Nephron (organoid): ENCODE results near the gene MDFIC2.

Source experiments
- H3K27ac Mint-ChIP-seq, 3 experiments: 2 replicates each; pipeline ENCODE4 v1.8.0; 2020; ENCODE audit warnings: mixed read lengths in 3 of 3, mild to moderate bottlenecking in 2 of 3, moderate library complexity in 1 of 3
- H3K27me3 Mint-ChIP-seq: 2 replicates; pipeline ENCODE4 v1.8.0; 2021; ENCODE audit warnings: low read depth, mild to moderate bottlenecking, moderate library complexity, mixed read lengths
- H3K36me3 Mint-ChIP-seq: 2 replicates; pipeline ENCODE4 v1.8.0; 2020; ENCODE audit warnings: low read depth, mixed read lengths
- H3K4me1 Mint-ChIP-seq: 2 replicates; pipeline ENCODE4 v1.8.0; 2020; ENCODE audit warnings: mixed read lengths
- H3K4me3 Mint-ChIP-seq, 3 experiments: 2 replicates each; pipeline ENCODE4 v1.8.0; 2020; ENCODE audit warnings: mild to moderate bottlenecking in 3 of 3, mixed read lengths in 3 of 3, moderate library complexity in 2 of 3
- H3K9me3 Mint-ChIP-seq: 2 replicates; pipeline ENCODE4 v1.8.0; 2020; ENCODE audit warnings: mixed read lengths
- TF ChIP-seq, protein P1 (sequence below), 3 experiments: fragments of 200-600 bp; sonication (generic); IDR thresholded peaks; one replicate each; pipeline ENCODE4 v1.5.0; 2021; ENCODE audit warnings: antibody characterized with exemption in 3 of 3; ENCODE audit not compliant: unreplicated experiment in 3 of 3

Gene MDFIC2

DNA sequence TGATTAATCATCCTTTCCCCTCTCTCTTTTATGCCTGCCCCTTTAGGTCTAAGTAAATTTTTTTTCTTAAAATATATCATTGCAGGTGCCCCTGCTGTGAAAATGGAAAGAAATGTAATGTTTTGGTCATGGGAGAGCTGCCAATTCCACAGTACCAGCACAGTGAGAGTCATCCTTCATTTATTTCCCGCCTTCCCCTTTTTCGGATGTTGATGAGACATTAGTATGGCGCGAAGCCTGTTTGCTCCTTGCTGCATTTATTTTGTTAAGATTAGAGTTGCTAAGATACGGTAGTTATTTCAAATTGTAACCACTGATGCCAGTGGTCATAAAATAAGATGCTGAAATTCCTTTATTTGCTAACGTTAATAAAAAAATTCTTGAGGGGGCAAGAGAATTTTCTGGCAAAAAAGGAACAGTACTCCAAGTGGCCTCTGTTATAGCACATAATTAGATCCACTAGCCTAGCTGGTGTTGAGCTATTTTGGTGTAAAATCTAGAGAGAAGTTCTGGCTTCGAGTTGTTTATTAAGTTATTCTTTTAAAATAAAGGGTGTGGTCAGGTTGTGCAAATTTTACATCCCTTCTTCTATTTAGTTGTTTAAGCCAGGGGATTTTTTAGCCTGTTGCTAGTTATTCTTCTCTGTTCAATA, 62.8 kb downstream of the MDFIC2 start:
- no peak overlapping the region for H3K27ac Mint-ChIP-seq
- TF ChIP-seq, protein P1, sequence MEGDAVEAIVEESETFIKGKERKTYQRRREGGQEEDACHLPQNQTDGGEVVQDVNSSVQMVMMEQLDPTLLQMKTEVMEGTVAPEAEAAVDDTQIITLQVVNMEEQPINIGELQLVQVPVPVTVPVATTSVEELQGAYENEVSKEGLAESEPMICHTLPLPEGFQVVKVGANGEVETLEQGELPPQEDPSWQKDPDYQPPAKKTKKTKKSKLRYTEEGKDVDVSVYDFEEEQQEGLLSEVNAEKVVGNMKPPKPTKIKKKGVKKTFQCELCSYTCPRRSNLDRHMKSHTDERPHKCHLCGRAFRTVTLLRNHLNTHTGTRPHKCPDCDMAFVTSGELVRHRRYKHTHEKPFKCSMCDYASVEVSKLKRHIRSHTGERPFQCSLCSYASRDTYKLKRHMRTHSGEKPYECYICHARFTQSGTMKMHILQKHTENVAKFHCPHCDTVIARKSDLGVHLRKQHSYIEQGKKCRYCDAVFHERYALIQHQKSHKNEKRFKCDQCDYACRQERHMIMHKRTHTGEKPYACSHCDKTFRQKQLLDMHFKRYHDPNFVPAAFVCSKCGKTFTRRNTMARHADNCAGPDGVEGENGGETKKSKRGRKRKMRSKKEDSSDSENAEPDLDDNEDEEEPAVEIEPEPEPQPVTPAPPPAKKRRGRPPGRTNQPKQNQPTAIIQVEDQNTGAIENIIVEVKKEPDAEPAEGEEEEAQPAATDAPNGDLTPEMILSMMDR (IDR thresholded peaks at IDR 0.05; ENCODE audit: unreplicated experiment in 3 of 3) = no peak
- H3K36me3 Mint-ChIP-seq = no peaks in the 10 kb centered on the region
- no peaks in the 10 kb centered on the region for H3K27me3 Mint-ChIP-seq
- peaks cover 6% of the 10 kb centered on the region for H3K9me3 Mint-ChIP-seq
- H3K4me3 Mint-ChIP-seq = no peak overlapping the region
- no peaks in the 10 kb centered on the region for H3K4me1 Mint-ChIP-seq

DNA sequence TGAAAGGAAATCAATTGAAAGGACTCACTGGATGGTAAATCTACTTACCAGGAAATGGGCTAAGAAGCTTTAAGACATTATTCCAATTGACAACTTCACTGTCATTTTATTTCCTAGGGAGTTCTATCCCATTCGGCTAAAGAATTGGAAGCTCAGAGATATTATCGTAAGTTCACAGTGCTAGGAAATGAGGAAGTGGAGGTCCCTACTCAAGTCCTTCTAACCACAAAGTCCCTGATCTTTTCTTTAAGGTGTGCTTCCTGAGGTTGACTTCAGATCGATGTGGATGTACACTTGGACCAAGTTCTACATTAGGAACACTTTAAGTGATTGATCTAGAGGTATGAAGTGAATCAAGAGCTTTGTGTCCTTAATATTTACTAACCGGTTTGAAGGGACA, 63.6 kb downstream of the MDFIC2 start:
- Mint-ChIP-seq H3K4me3 (no peak overlapping the region), H3K36me3 (no peaks in the 10 kb centered on the region)

DNA sequence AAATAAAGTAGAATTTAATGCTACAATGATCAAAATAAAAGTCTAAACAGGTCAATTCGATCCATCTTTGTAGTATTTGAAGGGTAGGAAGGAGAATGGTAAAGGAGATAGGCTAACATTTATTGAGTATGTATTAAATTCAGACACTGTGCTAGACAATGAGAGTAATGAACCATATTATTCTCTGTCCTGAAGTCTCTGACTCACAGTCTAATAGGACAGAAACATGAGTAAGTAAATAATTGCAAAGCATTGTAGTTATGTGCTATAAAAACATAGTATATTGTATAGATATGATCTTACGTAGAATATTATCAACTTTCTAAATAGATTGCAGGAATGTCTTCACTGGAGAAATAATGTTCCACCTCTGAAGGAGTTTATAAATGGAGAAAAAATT, 64.5 kb downstream of the MDFIC2 start:
- H3K4me1 Mint-ChIP-seq = no peaks in the 10 kb centered on the region
- H3K27me3 Mint-ChIP-seq = no peaks in the 10 kb centered on the region
- peaks cover 6% of the 10 kb centered on the region for H3K9me3 Mint-ChIP-seq
- H3K4me3 Mint-ChIP-seq = no peak overlapping the region
- TF ChIP-seq, protein P1 (IDR thresholded peaks at IDR 0.05; ENCODE audit: unreplicated experiment in 3 of 3) = no peak
- no peaks in the 10 kb centered on the region for H3K36me3 Mint-ChIP-seq
- no peak overlapping the region for H3K27ac Mint-ChIP-seq

More for the DNA sequence above, 63.6 kb downstream of the MDFIC2 start:
- H3K27me3 Mint-ChIP-seq = no peaks in the 10 kb centered on the region
- peaks cover 6% of the 10 kb centered on the region for H3K9me3 Mint-ChIP-seq
- H3K4me1 Mint-ChIP-seq = no peaks in the 10 kb centered on the region
- TF ChIP-seq, protein P1 (IDR thresholded peaks at IDR 0.05; ENCODE audit: unreplicated experiment in 3 of 3) = no peak
- no peak overlapping the region for H3K27ac Mint-ChIP-seq

DNA sequence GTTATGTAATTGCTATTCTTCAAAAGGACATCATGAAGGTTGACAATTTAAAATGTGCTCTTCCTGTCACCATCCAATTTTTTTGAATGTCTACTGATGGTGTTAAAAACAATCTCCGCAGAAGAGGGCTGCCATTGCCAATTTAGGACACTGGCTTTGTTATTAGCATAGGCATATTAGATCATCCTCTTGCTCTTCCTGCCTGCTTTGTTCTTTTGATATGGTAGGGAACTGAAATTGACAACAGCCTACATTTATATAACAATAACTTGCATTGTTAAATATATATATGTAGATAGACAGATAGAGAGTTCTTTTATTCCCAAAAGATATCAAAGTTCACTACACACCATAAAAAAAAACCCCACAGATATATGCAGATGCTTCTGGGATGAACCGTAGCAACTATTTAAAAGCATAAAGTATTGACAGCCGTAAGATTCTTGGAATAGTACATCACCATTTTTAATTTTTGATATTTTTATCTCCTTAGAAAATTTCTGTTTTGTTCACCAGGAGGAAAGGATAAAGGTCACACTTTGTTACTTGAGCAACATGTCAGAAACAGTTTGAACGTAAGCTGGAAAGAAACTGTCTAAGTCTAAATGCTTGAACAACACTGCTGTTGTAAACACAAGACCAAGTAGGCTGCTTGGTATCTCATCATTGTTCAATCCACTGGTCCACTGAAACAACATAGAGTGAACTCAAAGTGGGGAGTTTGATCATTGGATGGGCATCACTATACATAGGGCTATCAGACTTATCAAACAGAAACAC, 66.5 kb downstream of the MDFIC2 start:
- H3K27ac Mint-ChIP-seq = no peak overlapping the region
- no peak overlapping the region for H3K4me3 Mint-ChIP-seq
- no peaks in the 10 kb centered on the region for H3K27me3 Mint-ChIP-seq
- H3K4me1 Mint-ChIP-seq = no peaks in the 10 kb centered on the region
- TF ChIP-seq, protein P1 (IDR thresholded peaks at IDR 0.05; ENCODE audit: unreplicated experiment in 3 of 3) = no peak
- peaks cover 6% of the 10 kb centered on the region for H3K9me3 Mint-ChIP-seq
- H3K36me3 Mint-ChIP-seq = no peaks in the 10 kb centered on the region

DNA sequence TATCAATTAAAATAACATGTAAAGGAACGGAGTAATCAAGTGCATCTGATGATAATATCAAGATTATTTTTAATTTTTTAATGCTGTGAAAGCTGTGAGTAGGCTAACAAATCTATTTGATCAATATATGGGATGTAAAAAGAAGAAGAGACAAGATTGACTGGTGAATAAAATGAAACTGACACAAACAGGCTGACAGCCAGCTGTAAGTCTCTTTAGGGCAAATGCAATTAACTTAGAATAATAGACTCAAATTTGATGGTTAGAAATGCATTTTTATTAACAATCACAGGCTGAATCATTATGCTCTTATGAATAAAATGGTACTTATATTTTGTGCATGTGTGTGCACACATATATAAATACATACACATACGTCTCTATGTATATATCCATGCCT, 68.0 kb downstream of the MDFIC2 start:
- Mint-ChIP-seq H3K27me3 (no peaks in the 10 kb centered on the region), H3K36me3 (no peaks in the 10 kb centered on the region), H3K4me1 (no peaks in the 10 kb centered on the region), H3K9me3 (peaks cover 6% of the 10 kb centered on the region), H3K27ac (no peak overlapping the region), H3K4me3 (no peak overlapping the region)
- TF ChIP-seq, protein P1 (IDR thresholded peaks at IDR 0.05; ENCODE audit: unreplicated experiment in 3 of 3) = no peak
